NCI-H2196 (cell line): ENCODE data around the gene OPTC.
"Not testable (repeated sequence)": the region's sequence is repeated elsewhere in the genome, so short reads cannot be mapped to it uniquely, and the experiment has no call there.

Experiments
- DNase-seq: peaks from one replicate; lab custom pipeline; 2025; ENCODE audit not compliant: unreplicated experiment; lab: John Stamatoyannopoulos, UW

The OPTC gene

GRCh38 chr1:203493901-203494300, at the start of gene OPTC:
TSS of gene OPTC (plus strand) at chr1:203494153. CDS start at chr1:203496006, 1,853 bp downstream.
- no peak for DNase-seq

GRCh38 chr1:203444171-203444576, 49.8 kb upstream of the OPTC start:
- DNase-seq, result peak; percentile 77

- DNase-seq, result no peak
Observed at GRCh38 chr1:203447151-203447550, 46.8 kb upstream of the OPTC start.

GRCh38 chr1:203447598-203447997, 46.4 kb upstream of the OPTC start:
- not testable (repeated sequence) for DNase-seq

GRCh38 chr1:203448521-203449061, 45.4 kb upstream of the OPTC start:
- no peak for DNase-seq

GRCh38 chr1:203450001-203450400, 44.0 kb upstream of the OPTC start:
- no peak for DNase-seq

GRCh38 chr1:203450479-203451149, 43.3 kb upstream of the OPTC start:
- no peak for DNase-seq

GRCh38 chr1:203451836-203452784, 41.8 kb upstream of the OPTC start:
- DNase-seq, result no peak

- DNase-seq, result no peak
Observed at GRCh38 chr1:203453016-203453415, 40.9 kb upstream of the OPTC start.

GRCh38 chr1:203453616-203454015, 40.3 kb upstream of the OPTC start:
- no peak for DNase-seq

- DNase-seq, result no peak
Observed at GRCh38 chr1:203454986-203455471, 38.9 kb upstream of the OPTC start.

GRCh38 chr1:203455706-203456105, 38.2 kb upstream of the OPTC start:
- DNase-seq, result no peak

GRCh38 chr1:203456577-203456976, 37.4 kb upstream of the OPTC start:
- no peak for DNase-seq

- no peak for DNase-seq
Observed at GRCh38 chr1:203458078-203458477, 35.9 kb upstream of the OPTC start.

- no peak for DNase-seq
Observed at GRCh38 chr1:203459671-203460201, 34.2 kb upstream of the OPTC start.

- no peak for DNase-seq
Observed at GRCh38 chr1:203461717-203462116, 32.2 kb upstream of the OPTC start.

GRCh38 chr1:203462143-203462542, 31.8 kb upstream of the OPTC start:
- DNase-seq, result no peak

- no peak for DNase-seq
Observed at GRCh38 chr1:203462878-203463277, 31.1 kb upstream of the OPTC start.

- no peak for DNase-seq
Observed at GRCh38 chr1:203463469-203464062, 30.4 kb upstream of the OPTC start.

- no peak for DNase-seq
Observed at GRCh38 chr1:203464226-203464625, 29.7 kb upstream of the OPTC start.

GRCh38 chr1:203464743-203465142, 29.2 kb upstream of the OPTC start:
- DNase-seq, result no peak
